Right kidney (tissue), 1 donor: ENCODE measurements around the gene KDM2B.

ENCODE experiments used
- DNase-seq: peaks from one replicate; pipeline ENCODE4 v3.0.0-alpha.2; 2016

The KDM2B gene

GRCh38 chr12:121565076-121565475 is 15.7 kb downstream of the KDM2B start:
- DNase-seq: no peak

- no peak for DNase-seq
Observed at GRCh38 chr12:121562488-121562887, 18.3 kb downstream of the KDM2B start.

- no peak for DNase-seq
Observed at GRCh38 chr12:121561009-121561395, 19.8 kb downstream of the KDM2B start.

GRCh38 chr12:121560392-121561008 is 20.3 kb downstream of the KDM2B start:
- DNase-seq: no peak

- DNase-seq: no peak
Observed at GRCh38 chr12:121558956-121559355, 21.9 kb downstream of the KDM2B start.

- no peak for DNase-seq
Observed at GRCh38 chr12:121550974-121551634, 29.7 kb downstream of the KDM2B start.

- DNase-seq: no peak
Observed at GRCh38 chr12:121549075-121549474, 31.7 kb downstream of the KDM2B start.

GRCh38 chr12:121545480-121545879 is 35.3 kb downstream of the KDM2B start:
- DNase-seq: no peak

- DNase-seq: no peak
Observed at GRCh38 chr12:121543786-121544185, 37.0 kb downstream of the KDM2B start.

GRCh38 chr12:121539908-121540307 is 40.9 kb downstream of the KDM2B start:
- DNase-seq: no peak

- DNase-seq: no peak
Observed at GRCh38 chr12:121538699-121539061, 42.1 kb downstream of the KDM2B start.

GRCh38 chr12:121537814-121538698 is 42.8 kb downstream of the KDM2B start:
- DNase-seq: peak; percentile 68

- peak; percentile 91 for DNase-seq
Observed at GRCh38 chr12:121536899-121537813, 43.7 kb downstream of the KDM2B start.

- DNase-seq: peak; percentile 87
Observed at GRCh38 chr12:121536054-121536898, 44.5 kb downstream of the KDM2B start.

GRCh38 chr12:121535150-121536053 is 45.4 kb downstream of the KDM2B start:
- no peak for DNase-seq

- DNase-seq: no peak
Observed at GRCh38 chr12:121534495-121535148, 46.2 kb downstream of the KDM2B start.

- no peak for DNase-seq
Observed at GRCh38 chr12:121533394-121534090, 47.3 kb downstream of the KDM2B start.

GRCh38 chr12:121532503-121533393 is 48.1 kb downstream of the KDM2B start:
- DNase-seq: no peak
